Neural cell (in vitro differentiated cells): ENCODE measurements around the gene FSD1L. TPM values are rescaled to one million over a fixed set of nuclear protein-coding genes. Genes with fewer than 3 reads are reported as not detected.

Experiments
- H2AFZ ChIP-seq: fragments of 200-600, 300-800 bp; sonication (generic), shearing (Covaris generic); 2 replicates; pipeline ENCODE4 v1.6.0; 2014; ENCODE audit warnings: low read depth, mild to moderate bottlenecking, antibody characterized with exemption, low read length, moderate library complexity
- H3F3A ChIP-seq: fragments of 200-600 bp; shearing (Covaris generic); 2 replicates; pipeline ENCODE4 v1.6.1; 2016; ENCODE audit warnings: mild to moderate bottlenecking, moderate library complexity, mixed read lengths, antibody characterized with exemption, low read length; ENCODE audit not compliant: insufficient read depth, poor library complexity, severe bottlenecking
- H3K27ac ChIP-seq: fragments of 200-600, 300-800 bp; sonication (generic), shearing (Covaris generic); 2 replicates; pipeline ENCODE4 v1.5.1; 2014; ENCODE audit warnings: mild to moderate bottlenecking, low read length, moderate library complexity
- H3K27me3 ChIP-seq: fragments of 300-800, 200-600 bp; sonication (generic), shearing (Covaris generic); 2 replicates; pipeline ENCODE4 v1.6.0; 2014; ENCODE audit warnings: mild to moderate bottlenecking, low read depth, low read length, moderate library complexity; ENCODE audit not compliant: insufficient read depth
- H3K36me3 ChIP-seq: fragments of 300-800, 200-600 bp; sonication (generic), shearing (Covaris generic); 2 replicates; pipeline ENCODE4 v1.5.1; 2014; ENCODE audit warnings: mild to moderate bottlenecking, antibody characterized with exemption, low read length, moderate library complexity; ENCODE audit not compliant: insufficient read depth
- H3K4me2 ChIP-seq: fragments of 300-800, 200-600 bp; sonication (generic), shearing (Covaris generic); 2 replicates; pipeline ENCODE4 v1.6.0; 2014; ENCODE audit warnings: mild to moderate bottlenecking, low read length
- H3K4me3 ChIP-seq: fragments of 300-800, 200-600 bp; sonication (generic), shearing (Covaris generic); 2 replicates; pipeline ENCODE4 v1.5.1; 2014; ENCODE audit warnings: mild to moderate bottlenecking, low read length, moderate library complexity
- H3K79me2 ChIP-seq: fragments of 200-600 bp; shearing (Covaris generic); replicated peaks from 2 replicates; pipeline ENCODE4 v1.6.0; 2014; ENCODE audit warnings: mild to moderate bottlenecking, low read length, moderate library complexity; ENCODE audit not compliant: insufficient read depth
- H3K9ac ChIP-seq: fragments of 300-800, 200-600 bp; sonication (generic), shearing (Covaris generic); 2 replicates; pipeline ENCODE4 v1.6.1; 2016; ENCODE audit warnings: mild to moderate bottlenecking, low read length, mixed read lengths
- H3K9me2 ChIP-seq: fragments of 200-600 bp; shearing (Covaris generic); 2 replicates; pipeline ENCODE4 v1.6.1; 2016; ENCODE audit warnings: mild to moderate bottlenecking, low read length, mixed read lengths; ENCODE audit not compliant: insufficient read depth
- H3K9me3 ChIP-seq: fragments of 200-600, 300-800 bp; sonication (generic), shearing (Covaris generic); 2 replicates; pipeline ENCODE4 v1.6.1; 2016; ENCODE audit warnings: mild to moderate bottlenecking, mixed run types, low read length, moderate library complexity, mixed read lengths
- H4K20me1 ChIP-seq: fragments of 200-600 bp; shearing (Covaris generic); 2 replicates; pipeline ENCODE4 v1.6.1; 2016; ENCODE audit warnings: mild to moderate bottlenecking, mixed run types; ENCODE audit not compliant: insufficient read depth
- CTCF ChIP-seq: fragments of 450-650 bp; IDR thresholded peaks from 2 replicates; pipeline ENCODE4 v1.5.1; 2014; ENCODE audit warnings: antibody characterized with exemption, mild to moderate bottlenecking, moderate library complexity; ENCODE audit not compliant: poor library complexity, severe bottlenecking
- EP300 ChIP-seq: fragments of 450-650 bp; conservative IDR thresholded peaks from 2 replicates; pipeline ENCODE4 v1.6.1; 2014; ENCODE audit warnings: antibody characterized with exemption, mild to moderate bottlenecking, moderate library complexity; ENCODE audit not compliant: poor library complexity, severe bottlenecking
- EZH2 ChIP-seq: fragments of 200-600, 300-800 bp; shearing (Covaris generic), sonication (generic); IDR thresholded peaks from 2 replicates; pipeline ENCODE4 v1.6.1; 2014; ENCODE audit warnings: antibody characterized with exemption, low read length, borderline replicate concordance, mild to moderate bottlenecking; ENCODE audit not compliant: insufficient read depth, poor library complexity, severe bottlenecking
- MXI1 ChIP-seq: fragments of 450-650 bp; conservative IDR thresholded peaks from 2 replicates; pipeline ENCODE4 v1.6.1; 2014; ENCODE audit warnings: antibody characterized with exemption, mild to moderate bottlenecking; ENCODE audit not compliant: poor library complexity, severe bottlenecking
- POLR2AphosphoS5 ChIP-seq: IDR thresholded peaks from 2 replicates; pipeline ENCODE4 v1.6.1; 2012
- RAD21 ChIP-seq: fragments of 450-650 bp; conservative IDR thresholded peaks from 2 replicates; pipeline ENCODE4 v1.6.1; 2014; ENCODE audit warnings: antibody characterized with exemption, mild to moderate bottlenecking, moderate library complexity
- SMC3 ChIP-seq: fragments of 450-650 bp; conservative IDR thresholded peaks from 2 replicates; pipeline ENCODE4 v1.6.1; 2014; ENCODE audit warnings: antibody characterized with exemption, mild to moderate bottlenecking, moderate library complexity; ENCODE audit not compliant: poor library complexity
- TAF1 ChIP-seq: IDR thresholded peaks from 2 replicates; pipeline ENCODE4 v1.6.1; 2012; ENCODE audit warnings: low read depth
- polyA plus RNA-seq: library from polyadenylated mRNA; depleted of rRNA; stranded (reverse); fragments of >200 nt; gene quantifications from 2 replicates; pipeline ENCODE4 v1.2.3, GENCODE V29; 2014
- TF ChIP-seq, protein P1 (sequence below): IDR thresholded peaks from 2 replicates; pipeline ENCODE4 v1.6.1; 2012; ENCODE audit warnings: borderline replicate concordance

Gene FSD1L
- polyA plus RNA-seq, 1 donor from 2014 or later, result 42.8 TPM

DNA sequence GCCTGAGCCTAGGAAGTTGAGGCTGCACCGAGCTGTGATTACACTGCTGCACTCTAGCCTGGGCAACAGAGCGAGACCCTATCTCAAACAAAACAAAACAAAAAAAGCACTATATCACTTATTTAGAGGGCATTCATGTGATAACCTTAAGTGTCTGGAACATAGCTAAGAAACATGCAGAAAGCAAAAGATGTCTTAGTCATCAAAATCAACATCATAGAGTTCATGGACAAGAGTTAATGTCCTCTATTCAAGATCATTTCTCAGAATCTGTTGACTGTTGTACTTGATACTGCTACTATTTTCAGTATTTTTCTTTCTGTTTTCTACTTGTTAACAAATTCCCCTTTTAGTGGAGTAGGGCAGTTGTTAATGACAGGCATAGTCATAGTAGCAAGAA lies 25.4 kb downstream of the FSD1L start:
- TF ChIP-seq, protein P1, sequence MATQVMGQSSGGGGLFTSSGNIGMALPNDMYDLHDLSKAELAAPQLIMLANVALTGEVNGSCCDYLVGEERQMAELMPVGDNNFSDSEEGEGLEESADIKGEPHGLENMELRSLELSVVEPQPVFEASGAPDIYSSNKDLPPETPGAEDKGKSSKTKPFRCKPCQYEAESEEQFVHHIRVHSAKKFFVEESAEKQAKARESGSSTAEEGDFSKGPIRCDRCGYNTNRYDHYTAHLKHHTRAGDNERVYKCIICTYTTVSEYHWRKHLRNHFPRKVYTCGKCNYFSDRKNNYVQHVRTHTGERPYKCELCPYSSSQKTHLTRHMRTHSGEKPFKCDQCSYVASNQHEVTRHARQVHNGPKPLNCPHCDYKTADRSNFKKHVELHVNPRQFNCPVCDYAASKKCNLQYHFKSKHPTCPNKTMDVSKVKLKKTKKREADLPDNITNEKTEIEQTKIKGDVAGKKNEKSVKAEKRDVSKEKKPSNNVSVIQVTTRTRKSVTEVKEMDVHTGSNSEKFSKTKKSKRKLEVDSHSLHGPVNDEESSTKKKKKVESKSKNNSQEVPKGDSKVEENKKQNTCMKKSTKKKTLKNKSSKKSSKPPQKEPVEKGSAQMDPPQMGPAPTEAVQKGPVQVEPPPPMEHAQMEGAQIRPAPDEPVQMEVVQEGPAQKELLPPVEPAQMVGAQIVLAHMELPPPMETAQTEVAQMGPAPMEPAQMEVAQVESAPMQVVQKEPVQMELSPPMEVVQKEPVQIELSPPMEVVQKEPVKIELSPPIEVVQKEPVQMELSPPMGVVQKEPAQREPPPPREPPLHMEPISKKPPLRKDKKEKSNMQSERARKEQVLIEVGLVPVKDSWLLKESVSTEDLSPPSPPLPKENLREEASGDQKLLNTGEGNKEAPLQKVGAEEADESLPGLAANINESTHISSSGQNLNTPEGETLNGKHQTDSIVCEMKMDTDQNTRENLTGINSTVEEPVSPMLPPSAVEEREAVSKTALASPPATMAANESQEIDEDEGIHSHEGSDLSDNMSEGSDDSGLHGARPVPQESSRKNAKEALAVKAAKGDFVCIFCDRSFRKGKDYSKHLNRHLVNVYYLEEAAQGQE, result no peak
- Histone ChIP-seq H3K79me2 (peaks cover 14% of the 10 kb centered on the region), H3K4me2 (no peak overlapping the region), H3K4me3 (no peak overlapping the region), H3K27me3 (no peaks in the 10 kb centered on the region), H4K20me1 (no peaks in the 10 kb centered on the region), H3F3A (no peaks in the 10 kb centered on the region), H3K9me3 (no peaks in the 10 kb centered on the region), H3K9ac (no peak overlapping the region), H3K36me3 (peaks cover 9% of the 10 kb centered on the region), H2AFZ (no peak overlapping the region), H3K27ac (no peak overlapping the region), H3K9me2 (no peaks in the 10 kb centered on the region)

DNA sequence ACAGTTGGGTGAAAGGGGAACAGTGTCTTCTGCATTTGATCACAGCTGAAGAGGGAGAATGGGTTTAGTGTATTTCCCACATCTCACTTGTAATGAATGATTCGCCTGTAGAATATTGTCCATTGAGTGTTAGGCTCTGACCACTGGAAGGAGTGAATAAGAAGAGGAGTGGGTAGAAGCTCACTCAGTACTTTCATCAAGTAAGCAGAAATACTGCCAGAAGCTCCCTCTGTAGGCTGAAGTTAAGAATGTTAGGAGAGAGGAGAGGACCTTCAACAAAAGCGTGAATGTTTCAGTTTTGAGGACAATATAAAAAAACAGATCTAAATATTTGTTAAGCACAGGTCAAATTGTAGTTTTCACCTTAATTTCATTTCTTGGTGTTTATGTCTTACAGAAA lies 27.5 kb downstream of the FSD1L start:
- no peak overlapping the region for H3K4me2 ChIP-seq
- no peaks in the 10 kb centered on the region for H3K36me3 ChIP-seq
- no peaks in the 10 kb centered on the region for H3K9me3 ChIP-seq
- no peak overlapping the region for H2AFZ ChIP-seq
- no peak overlapping the region for H3K27ac ChIP-seq
- TF ChIP-seq POLR2AphosphoS5 (no peak), SMC3 (peak; percentile 15), CTCF (peak; percentile 37), EZH2 (no peak), EP300 (no peak), TAF1 (no peak), RAD21 (no peak), MXI1 (no peak)
- TF ChIP-seq, protein P1, result no peak
- no peaks in the 10 kb centered on the region for H3K9me2 ChIP-seq
- peaks cover 7% of the 10 kb centered on the region for H3K79me2 ChIP-seq
- no peak overlapping the region for H3K9ac ChIP-seq
- H3F3A ChIP-seq, result no peaks in the 10 kb centered on the region
- no peak overlapping the region for H3K4me3 ChIP-seq
- no peaks in the 10 kb centered on the region for H4K20me1 ChIP-seq
- H3K27me3 ChIP-seq, result no peaks in the 10 kb centered on the region
